Stimulated activated CD4-positive, alpha-beta T cell treated with anti-CD3 and anti-CD28 coated beads, Interleukin-15, amount 100 ng/mL, for 24 hours (primary cell): ENCODE data around the gene C4orf51.
"Not testable (repeated sequence)": the region's sequence is repeated elsewhere in the genome, so short reads cannot be mapped to it uniquely, and the experiment has no call there.

Experiments
- DNase-seq: peaks from one replicate; pipeline ENCODE4 v3.0.0-alpha.2; 2020

The C4orf51 gene

GRCh38 chr4:145679991-145680455, at the start of gene C4orf51:
C4orf51 (plus strand) TSS chr4:145680146; CDS start chr4:145680204, 58 bp downstream.
- DNase-seq: no peak

- no peak for DNase-seq
Observed at GRCh38 chr4:145635117-145635516, 44.8 kb upstream of the C4orf51 start.

GRCh38 chr4:145635630-145636029, 44.3 kb upstream of the C4orf51 start:
- DNase-seq: no peak

- no peak for DNase-seq
Observed at GRCh38 chr4:145639186-145639698, 40.7 kb upstream of the C4orf51 start.

GRCh38 chr4:145640236-145640635, 39.7 kb upstream of the C4orf51 start:
- not testable (repeated sequence) for DNase-seq

GRCh38 chr4:145643295-145643694, 36.7 kb upstream of the C4orf51 start:
- no peak for DNase-seq

GRCh38 chr4:145644699-145645098, 35.2 kb upstream of the C4orf51 start:
- no peak for DNase-seq

GRCh38 chr4:145656156-145656555, 23.8 kb upstream of the C4orf51 start:
- no peak for DNase-seq

GRCh38 chr4:145660064-145660463, 19.9 kb upstream of the C4orf51 start:
- DNase-seq: no peak

- DNase-seq: no peak
Observed at GRCh38 chr4:145663194-145663593, 16.8 kb upstream of the C4orf51 start.

GRCh38 chr4:145665773-145666172, 14.2 kb upstream of the C4orf51 start:
- DNase-seq: no peak

- no peak for DNase-seq
Observed at GRCh38 chr4:145670422-145670821, 9.5 kb upstream of the C4orf51 start.

- no peak for DNase-seq
Observed at GRCh38 chr4:145679520-145679919, 426 bp upstream of the C4orf51 start.

GRCh38 chr4:145680902-145681301, 956 bp downstream of the C4orf51 start:
- DNase-seq: no peak

GRCh38 chr4:145681518-145681917, 1.6 kb downstream of the C4orf51 start:
- no peak for DNase-seq

GRCh38 chr4:145681956-145682355, 2.0 kb downstream of the C4orf51 start:
- no peak for DNase-seq

GRCh38 chr4:145686991-145687390, 7.0 kb downstream of the C4orf51 start:
- no peak for DNase-seq

GRCh38 chr4:145690610-145691009, 10.7 kb downstream of the C4orf51 start:
- DNase-seq: no peak

- not testable (repeated sequence) for DNase-seq
Observed at GRCh38 chr4:145691416-145691815, 11.5 kb downstream of the C4orf51 start.

- no peak for DNase-seq
Observed at GRCh38 chr4:145694929-145695328, 15.0 kb downstream of the C4orf51 start.

- no peak for DNase-seq
Observed at GRCh38 chr4:145697332-145697731, 17.4 kb downstream of the C4orf51 start.

GRCh38 chr4:145698507-145698906, 18.6 kb downstream of the C4orf51 start:
- no peak for DNase-seq

- no peak for DNase-seq
Observed at GRCh38 chr4:145703850-145704497, 24.0 kb downstream of the C4orf51 start.

GRCh38 chr4:145709336-145709735, 29.4 kb downstream of the C4orf51 start:
- DNase-seq: no peak

GRCh38 chr4:145709843-145710242, 29.9 kb downstream of the C4orf51 start:
- peak; percentile 15 for DNase-seq
